MV-4-11 (cell line): ENCODE data around the gene USP36.
A peak's percentile ranks its signal among the peaks of the same experiment; 100 is the strongest.

ENCODE experiments used
- DNase-seq: peaks from one replicate; lab custom pipeline; 2025; lab: John Stamatoyannopoulos, UW

USP36 gene

GRCh38 chr17:78838574-78839005 is 2.0 kb downstream of the USP36 start:
- no peak for DNase-seq

GRCh38 chr17:78836420-78837021 is 4.1 kb downstream of the USP36 start:
- DNase-seq, result no peak

- DNase-seq, result no peak
Measured at GRCh38 chr17:78834571-78834970, 6.0 kb downstream of the USP36 start.

GRCh38 chr17:78832541-78832810 is 8.1 kb downstream of the USP36 start:
- no peak for DNase-seq

GRCh38 chr17:78831688-78832540 is 8.7 kb downstream of the USP36 start:
- no peak for DNase-seq

- DNase-seq, result no peak
Measured at GRCh38 chr17:78829477-78829876, 11.1 kb downstream of the USP36 start.

GRCh38 chr17:78828470-78829185 is 12.0 kb downstream of the USP36 start:
- DNase-seq, result peak; percentile 49

GRCh38 chr17:78826836-78827509 is 13.6 kb downstream of the USP36 start:
- DNase-seq, result peak; percentile 83

- DNase-seq, result no peak
Measured at GRCh38 chr17:78826421-78826820, 14.2 kb downstream of the USP36 start.

- no peak for DNase-seq
Measured at GRCh38 chr17:78825696-78826095, 14.9 kb downstream of the USP36 start.

- DNase-seq, result no peak
Measured at GRCh38 chr17:78824240-78824639, 16.4 kb downstream of the USP36 start.

GRCh38 chr17:78823282-78824046 is 17.1 kb downstream of the USP36 start:
- no peak for DNase-seq

GRCh38 chr17:78822552-78822951 is 18.1 kb downstream of the USP36 start:
- DNase-seq, result no peak

GRCh38 chr17:78821961-78822360 is 18.7 kb downstream of the USP36 start:
- DNase-seq, result no peak

GRCh38 chr17:78820841-78821240 is 19.8 kb downstream of the USP36 start:
- DNase-seq, result no peak

GRCh38 chr17:78819806-78820792 is 20.5 kb downstream of the USP36 start:
- no peak for DNase-seq

- no peak for DNase-seq
Measured at GRCh38 chr17:78819402-78819801, 21.2 kb downstream of the USP36 start.

- no peak for DNase-seq
Measured at GRCh38 chr17:78818932-78819331, 21.7 kb downstream of the USP36 start.

GRCh38 chr17:78818152-78818846 is 22.3 kb downstream of the USP36 start:
- no peak for DNase-seq

- no peak for DNase-seq
Measured at GRCh38 chr17:78817123-78817522, 23.5 kb downstream of the USP36 start.
